Mucosa of descending colon (tissue), 3 donors: ENCODE data around the gene NOP53. TPM values are rescaled to one million over a fixed set of nuclear protein-coding genes. Genes with fewer than 3 reads are reported as not detected.
A peak's percentile ranks its signal among the peaks of the same experiment; 100 is the strongest.
"Not testable (repeated sequence)": the region's sequence is repeated elsewhere in the genome, so short reads cannot be mapped to it uniquely, and the experiment has no call there.

Experiments
- ATAC-seq: fragments of 200-7000 bp; cut with Tn5 transposase; one replicate; pipeline ENCODE4 v1.9.1; 2020; ENCODE audit warnings: mild to moderate bottlenecking, moderate library complexity
- DNase-seq, 3 donors: peaks; one replicate each; pipeline ENCODE4 v3.0.0-alpha.2; 2020
- H3K36me3 ChIP-seq: fragments of 200-600 bp; one replicate; pipeline ENCODE4 v1.8.0; 2021; ENCODE audit warnings: low read depth, mild to moderate bottlenecking
- H3K4me1 ChIP-seq: fragments of 200-600 bp; one replicate; pipeline ENCODE4 v1.8.0; 2021; ENCODE audit warnings: low read depth, mild to moderate bottlenecking
- H3K4me3 ChIP-seq: fragments of 200-600 bp; one replicate; pipeline ENCODE4 v1.8.0; 2021; ENCODE audit warnings: mild to moderate bottlenecking
- H3K9me3 ChIP-seq: fragments of 200-600 bp; one replicate; pipeline ENCODE4 v1.8.0; 2021; ENCODE audit warnings: mild to moderate bottlenecking
- CTCF ChIP-seq: fragments of 200-600 bp; IDR thresholded peaks from one replicate; pipeline ENCODE4 v1.8.0; 2022; ENCODE audit warnings: antibody characterized with exemption, mild to moderate bottlenecking
- intact Hi-C, 2 donors: fragments of 100-400 bp; cut with DNase I in 1 of 2; cut with micrococcal nuclease in 1 of 2; formaldehyde crosslinking; loops; one replicate each; pipeline versions ENCODE4 v1.11.0 to v1.11.1; 2022; cut with DNase I, micrococcal nuclease
- total RNA-seq, 3 donors: library from RNA; stranded (reverse); fragmentation: NEBNext Ultra II Directional in 2 of 3; extraction: Animal tissue kit (Norgen Biotek cat#: 25700) in 2 of 3; gene quantifications; one replicate each; pipeline versions ENCODE4 v1.2.1 to v1.2.4, GENCODE V29; 2021 to 2023
- donor health status: DM: no; HTN: no; CAD: no; lungs with moderate emphysema.
- donor health status: DM: no; HTN: no; CAD: no.
- donor health status: DM: no; HTN: yes; CAD: no.

NOP53 gene
- total RNA-seq, 3 donors from 2014 or later = 237 to 391 (median 284) TPM

GRCh38 chr19:47765523-47766358, 20.4 kb downstream of the NOP53 start:
- Histone ChIP-seq H3K4me1 (no peaks in the 10 kb centered on the region), H3K9me3 (no peaks in the 10 kb centered on the region), H3K36me3 (no peaks in the 10 kb centered on the region), H3K4me3 (no peak overlapping the region)
- peak in 2 of 3 donors; percentile 81 to 85 for DNase-seq
- ATAC-seq = peak; percentile 86
- TF ChIP-seq CTCF = peak; percentile 81
- intact Hi-C loops = no loop called here

- H3K36me3 ChIP-seq = no peaks in the 10 kb centered on the region
- no peak for TF ChIP-seq CTCF
- DNase-seq = no peak
- H3K4me1 ChIP-seq = no peaks in the 10 kb centered on the region
- no peaks in the 10 kb centered on the region for H3K9me3 ChIP-seq
- intact Hi-C loops = no loop called here
- ATAC-seq = no peak
- H3K4me3 ChIP-seq = no peak overlapping the region
These were observed 20.9 kb downstream of the NOP53 start for GRCh38 chr19:47766359-47766620.

- Histone ChIP-seq H3K4me1 (no peaks in the 10 kb centered on the region), H3K36me3 (no peaks in the 10 kb centered on the region), H3K9me3 (no peaks in the 10 kb centered on the region), H3K4me3 (no peak overlapping the region)
- intact Hi-C loops = no loop called here
- DNase-seq (no peak), ATAC-seq (no peak)
- no peak for TF ChIP-seq CTCF
These were observed 21.3 kb downstream of the NOP53 start for GRCh38 chr19:47766670-47767069.

- ATAC-seq (no peak), DNase-seq (no peak)
- no peaks in the 10 kb centered on the region for H3K36me3 ChIP-seq
- TF ChIP-seq CTCF = no peak
- intact Hi-C loops = no loop called here
- no peaks in the 10 kb centered on the region for H3K9me3 ChIP-seq
- no peak overlapping the region for H3K4me3 ChIP-seq
- no peaks in the 10 kb centered on the region for H3K4me1 ChIP-seq
These were observed 22.0 kb downstream of the NOP53 start for GRCh38 chr19:47767349-47767748.

- intact Hi-C loops = no loop called here
- H3K36me3 ChIP-seq = no peaks in the 10 kb centered on the region
- no peak for TF ChIP-seq CTCF
These were observed 23.3 kb downstream of the NOP53 start for GRCh38 chr19:47768604-47769003.

GRCh38 chr19:47769534-47769933, 24.2 kb downstream of the NOP53 start:
- TF ChIP-seq CTCF = no peak
- no peak overlapping the region for H3K4me3 ChIP-seq
- H3K9me3 ChIP-seq = no peaks in the 10 kb centered on the region
- DNase-seq = no peak
- no peak for ATAC-seq
- H3K4me1 ChIP-seq = no peaks in the 10 kb centered on the region
- H3K36me3 ChIP-seq = no peaks in the 10 kb centered on the region
- intact Hi-C loops = no loop called here

More at GRCh38 chr19:47768604-47769003, 23.3 kb downstream of the NOP53 start:
- Histone ChIP-seq H3K4me1 (no peaks in the 10 kb centered on the region), H3K9me3 (no peaks in the 10 kb centered on the region), H3K4me3 (no peak overlapping the region)
- ATAC-seq (no peak), DNase-seq (no peak)

GRCh38 chr19:47771291-47771690, 25.9 kb downstream of the NOP53 start:
- H3K36me3 ChIP-seq, H3K9me3 ChIP-seq, H3K4me1 ChIP-seq, H3K4me3 ChIP-seq, ATAC-seq, intact Hi-C loops, DNase-seq: not testable (repeated sequence)
